Measurements from ENCODE around the gene DUSP6. TPM values are rescaled to one million over a fixed set of nuclear protein-coding genes. Genes with fewer than 3 reads are reported as not detected.

DUSP6 gene
- total RNA-seq, 2 donors from 2014 or later: 25.7 to 54.1 TPM

GRCh38 chr12:89335452-89336244 lies 16.7 kb downstream of the DUSP6 start:
- Histone ChIP-seq H3K27ac (no peak overlapping the region), H3K4me1 (peaks cover 0 to 4% of the 10 kb centered on the region in 2 donors), H3K27me3 (no peaks in the 10 kb centered on the region), H3K36me3 (no peaks in the 10 kb centered on the region), H3K9me3 (no peaks in the 10 kb centered on the region), H3K4me3 (no peak overlapping the region)
- TF ChIP-seq CTCF (IDR thresholded peaks at IDR 0.05): no peak
- DNase-seq (ENCODE audit: low spot score): no peak

GRCh38 chr12:89334548-89335169 lies 17.6 kb downstream of the DUSP6 start:
- no peak for TF ChIP-seq CTCF (IDR thresholded peaks at IDR 0.05)
- no peak overlapping the region for H3K4me3 ChIP-seq
- no peaks in the 10 kb centered on the region for H3K36me3 ChIP-seq
- no peaks in the 10 kb centered on the region for H3K9me3 ChIP-seq
- H3K27me3 ChIP-seq: no peaks in the 10 kb centered on the region
- no peaks in the 10 kb centered on the region for H3K4me1 ChIP-seq
- DNase-seq (ENCODE audit: low spot score): no peak
- peak overlapping the region in 1 of 2 donors; percentile 9 for H3K27ac ChIP-seq

- H3K27ac ChIP-seq: no peak overlapping the region
- TF ChIP-seq CTCF (IDR thresholded peaks at IDR 0.05): no peak
- DNase-seq (ENCODE audit: low spot score): no peak
- no peaks in the 10 kb centered on the region for H3K4me1 ChIP-seq
- no peak overlapping the region for H3K4me3 ChIP-seq
- H3K27me3 ChIP-seq: no peaks in the 10 kb centered on the region
- H3K36me3 ChIP-seq: no peaks in the 10 kb centered on the region
- no peaks in the 10 kb centered on the region for H3K9me3 ChIP-seq
These were observed 18.6 kb downstream of the DUSP6 start for GRCh38 chr12:89333564-89334252.

- H3K36me3 ChIP-seq: no peaks in the 10 kb centered on the region
- no peak for TF ChIP-seq CTCF (IDR thresholded peaks at IDR 0.05)
- no peaks in the 10 kb centered on the region for H3K27me3 ChIP-seq
- peak overlapping the region in 1 of 2 donors; percentile 50 for H3K27ac ChIP-seq
- H3K9me3 ChIP-seq: no peaks in the 10 kb centered on the region
- no peak overlapping the region for H3K4me3 ChIP-seq
- peaks cover 0 to 23% of the 10 kb centered on the region in 2 donors for H3K4me1 ChIP-seq
- DNase-seq (ENCODE audit: low spot score): no peak
These were observed 23.9 kb downstream of the DUSP6 start for GRCh38 chr12:89328151-89329030.

- Histone ChIP-seq H3K4me1 (peaks cover 0 to 23% of the 10 kb centered on the region in 2 donors), H3K27me3 (no peaks in the 10 kb centered on the region), H3K27ac (peak overlapping the region in 1 of 2 donors; percentile 50), H3K4me3 (no peak overlapping the region), H3K9me3 (no peaks in the 10 kb centered on the region), H3K36me3 (no peaks in the 10 kb centered on the region)
- DNase-seq (ENCODE audit: low spot score): no peak
- TF ChIP-seq CTCF (IDR thresholded peaks at IDR 0.05): no peak
These were observed 24.7 kb downstream of the DUSP6 start for GRCh38 chr12:89327486-89328094.

All from right atrium auricular region (tissue), 2 donors.